GM10266 (cell line): Measurements from ENCODE around the gene GRAMD4.

Source experiments
- DNase-seq: peaks from one replicate; pipeline ENCODE4 v3.0.0; 2012; ENCODE audit errors: extremely low spot score
- CTCF ChIP-seq: IDR thresholded peaks from 2 replicates; pipeline ENCODE4 v1.5.1; 2012; ENCODE audit warnings: mild to moderate bottlenecking, low read depth; ENCODE audit not compliant: control insufficient read depth, insufficient read depth; ENCODE audit errors: missing control alignments

Gene GRAMD4

GRCh38 chr22:46678785-46679700 is 58.9 kb downstream of the GRAMD4 start:
- no peak for DNase-seq
- TF ChIP-seq CTCF: no peak

- DNase-seq: no peak
- TF ChIP-seq CTCF: no peak
Measured at GRCh38 chr22:46679706-46680269, 59.6 kb downstream of the GRAMD4 start.

DNA sequence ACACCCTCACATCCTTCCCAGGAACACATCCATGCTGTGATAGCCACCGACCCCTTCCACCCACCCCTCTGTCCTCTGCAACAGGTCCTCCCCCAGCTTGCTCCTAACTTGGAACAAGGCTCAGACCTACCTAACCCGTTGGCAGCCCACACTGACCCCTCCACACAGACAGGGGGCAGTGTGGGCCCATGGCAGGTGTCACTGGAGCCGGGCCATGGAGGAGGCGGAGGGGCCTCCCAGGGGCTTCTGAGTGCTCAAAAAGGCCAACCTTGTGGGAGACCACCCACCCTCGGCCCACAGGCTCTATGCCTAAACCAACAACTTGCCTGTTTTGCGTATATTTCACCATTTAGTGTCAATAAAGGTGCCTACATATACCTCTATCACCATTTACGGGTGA is 60.8 kb downstream of the GRAMD4 start:
- no peak for DNase-seq
- peak; percentile 21 for TF ChIP-seq CTCF

DNA sequence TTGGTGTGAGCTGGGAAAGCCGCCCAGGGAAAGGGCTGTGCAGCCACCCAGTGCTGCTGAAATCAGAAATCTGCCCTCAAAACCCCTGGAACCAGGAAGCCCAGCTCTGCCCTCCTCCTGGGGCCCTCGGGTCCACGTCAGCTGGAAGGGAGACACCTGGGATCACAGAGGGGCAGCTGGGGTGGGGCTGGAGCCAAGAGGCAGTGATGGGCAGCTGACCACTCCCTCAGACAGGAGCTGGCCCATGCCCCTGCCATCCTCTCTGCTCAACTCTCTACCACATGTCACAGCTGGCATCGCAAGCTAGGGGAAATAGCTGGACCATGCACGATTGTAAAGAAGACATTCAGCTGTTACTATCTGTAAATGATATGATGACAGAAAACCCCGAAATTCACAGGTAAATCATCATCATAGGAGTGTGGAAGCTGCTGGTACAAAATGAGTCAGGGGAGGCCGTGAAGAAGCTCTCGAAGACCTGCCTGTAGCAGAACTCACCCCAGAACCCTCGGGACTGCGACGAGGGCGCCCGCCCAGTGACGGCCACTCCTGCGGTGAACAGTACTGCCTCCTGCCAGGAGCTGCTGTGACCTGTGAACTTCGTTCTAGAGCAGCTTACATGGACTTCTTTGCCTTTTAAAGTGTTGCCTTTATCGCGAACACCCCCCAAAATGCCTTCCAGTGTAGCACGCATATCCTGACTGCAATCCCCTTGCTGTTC is 62.0 kb downstream of the GRAMD4 start:
- no peak for TF ChIP-seq CTCF
- no peak for DNase-seq

DNA sequence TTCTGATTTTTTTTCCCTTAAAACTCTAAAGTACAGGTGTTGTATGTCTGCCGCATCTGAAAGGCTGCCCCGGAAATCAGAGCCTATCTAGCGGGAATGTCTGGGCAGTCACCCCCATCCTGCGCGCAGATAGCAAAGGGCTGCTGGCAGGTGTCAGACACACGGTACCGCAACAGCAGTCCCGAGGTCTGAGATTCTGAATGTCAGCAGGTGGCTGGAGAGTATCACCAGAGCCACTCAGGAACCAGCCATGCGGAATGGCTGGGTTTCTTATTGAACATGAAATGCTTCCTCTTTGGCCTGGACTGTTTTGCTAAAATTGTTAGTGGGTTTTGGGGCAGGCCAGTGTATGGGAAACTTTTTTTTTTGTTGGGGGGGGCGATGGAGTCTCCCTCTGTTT is 64.5 kb downstream of the GRAMD4 start:
- DNase-seq: peak; percentile 82
- peak; percentile 18 for TF ChIP-seq CTCF

- TF ChIP-seq CTCF: no peak
- no peak for DNase-seq
Measured at GRCh38 chr22:46686221-46687047, 66.2 kb downstream of the GRAMD4 start.
